WTC11 (cell line): Measurements from ENCODE around the gene CENPL. TPM values are rescaled to one million over a fixed set of nuclear protein-coding genes. Genes with fewer than 3 reads are reported as not detected.

Source experiments
- ATAC-seq: fragments of 200-7000 bp; cut with Tn5 transposase; 2 replicates; pipeline ENCODE4 v1.10.0; 2021; ENCODE audit warnings: mild to moderate bottlenecking, moderate library complexity
- CTCF ChIA-PET: fragments of 300-600 bp; sonication (Branson Sonifier 250); formaldehyde crosslinking; loops from one replicate; lab custom pipeline; 2021; ENCODE audit warnings: antibody characterized with exemption; lab: Charles Lee
- POLR2A ChIA-PET: fragments of 350-600 bp; sonication (Branson Sonifier 250); formaldehyde crosslinking; loops from one replicate; lab custom pipeline; 2021; ENCODE audit warnings: antibody characterized with exemption; lab: Charles Lee
- DNase-seq: peaks from one replicate; pipeline ENCODE4 v3.0.0; 2021; ENCODE audit warnings: low spot score
- H3K27ac Mint-ChIP-seq: 2 replicates; pipeline ENCODE4 v1.8.0; 2021; ENCODE audit warnings: mixed read lengths
- H3K27me3 Mint-ChIP-seq: 2 replicates; pipeline ENCODE4 v1.8.0; 2021; ENCODE audit warnings: low read depth, mild to moderate bottlenecking, moderate library complexity, mixed read lengths
- H3K36me3 Mint-ChIP-seq: 2 replicates; pipeline ENCODE4 v1.8.0; 2021; ENCODE audit warnings: mixed read lengths
- H3K4me1 Mint-ChIP-seq: 2 replicates; pipeline ENCODE4 v1.8.0; 2022; ENCODE audit warnings: mixed read lengths
- H3K4me3 Mint-ChIP-seq: 2 replicates; pipeline ENCODE4 v1.8.0; 2021; ENCODE audit warnings: mild to moderate bottlenecking, moderate library complexity, mixed read lengths
- H3K9me3 Mint-ChIP-seq: 2 replicates; pipeline ENCODE4 v1.8.0; 2021; ENCODE audit warnings: mixed read lengths
- E2F1 ChIP-seq: sonication (generic); formaldehyde crosslinking; IDR thresholded peaks from 2 replicates; pipeline ENCODE4 v1.8.0; 2022; ENCODE audit warnings: mild to moderate bottlenecking, missing genetic modification reagents
- E2F5 ChIP-seq: sonication (generic); formaldehyde crosslinking; IDR thresholded peaks from 2 replicates; pipeline ENCODE4 v1.8.1; 2022; ENCODE audit warnings: mild to moderate bottlenecking, moderate library complexity, missing genetic modification reagents
- ESRRA ChIP-seq: sonication (generic); formaldehyde crosslinking; IDR thresholded peaks from 2 replicates; pipeline ENCODE4 v1.8.1; 2022; ENCODE audit warnings: mild to moderate bottlenecking, missing genetic modification reagents, borderline replicate concordance
- IRF2 ChIP-seq: sonication (generic); formaldehyde crosslinking; IDR thresholded peaks from 2 replicates; pipeline ENCODE4 v1.8.0; 2022; ENCODE audit warnings: low read depth, missing genetic modification reagents, borderline replicate concordance
- RELA ChIP-seq: sonication (generic); formaldehyde crosslinking; IDR thresholded peaks from 2 replicates; pipeline ENCODE4 v1.8.1; 2022; ENCODE audit warnings: missing genetic modification reagents, mild to moderate bottlenecking, borderline replicate concordance
- SMAD4 ChIP-seq: sonication (generic); formaldehyde crosslinking; IDR thresholded peaks from 2 replicates; pipeline ENCODE4 v1.8.0; 2022; ENCODE audit warnings: mild to moderate bottlenecking, missing genetic modification reagents
- TP53 ChIP-seq: sonication (generic); formaldehyde crosslinking; IDR thresholded peaks from 2 replicates; pipeline ENCODE4 v1.8.1; 2023; ENCODE audit warnings: mild to moderate bottlenecking, missing genetic modification reagents
- USF1 ChIP-seq: sonication (generic); formaldehyde crosslinking; IDR thresholded peaks from 2 replicates; pipeline ENCODE4 v1.8.0; 2022; ENCODE audit warnings: mild to moderate bottlenecking, missing genetic modification reagents
- USF2 ChIP-seq: sonication (generic); formaldehyde crosslinking; IDR thresholded peaks from 2 replicates; pipeline ENCODE4 v1.8.1; 2023; ENCODE audit warnings: mild to moderate bottlenecking, missing genetic modification reagents, moderate library complexity
- ZBTB21 ChIP-seq: sonication (generic); formaldehyde crosslinking; IDR thresholded peaks from 2 replicates; pipeline ENCODE4 v1.8.1; 2023; ENCODE audit warnings: mild to moderate bottlenecking, missing genetic modification reagents, borderline replicate concordance
- ZMAT4 ChIP-seq: fragments of 250-450 bp; sonication (Bioruptor Pico); IDR thresholded peaks from 2 replicates; pipeline ENCODE4 v1.9.0; 2021; ENCODE audit warnings: mild to moderate bottlenecking
- ZNF263 ChIP-seq: sonication (generic); formaldehyde crosslinking; IDR thresholded peaks from 2 replicates; pipeline ENCODE4 v1.8.1; 2022; ENCODE audit warnings: low read depth, mild to moderate bottlenecking, moderate library complexity, missing genetic modification reagents
- ZNF281 ChIP-seq: sonication (generic); formaldehyde crosslinking; IDR thresholded peaks from 2 replicates; pipeline ENCODE4 v1.8.0; 2023; ENCODE audit warnings: mild to moderate bottlenecking, missing genetic modification reagents
- ZNF396 ChIP-seq: fragments of 250-450 bp; sonication (Bioruptor Pico); IDR thresholded peaks from 2 replicates; pipeline ENCODE4 v1.8.0; 2021; ENCODE audit warnings: mild to moderate bottlenecking, moderate library complexity, borderline replicate concordance
- ZNF416 ChIP-seq: fragments of 250-450 bp; sonication (Bioruptor Pico); IDR thresholded peaks from 2 replicates; pipeline ENCODE4 v1.9.0; 2021; ENCODE audit warnings: mild to moderate bottlenecking, inconsistent platforms
- ZNF423 ChIP-seq: fragments of 250-450 bp; sonication (Bioruptor Pico); IDR thresholded peaks from 2 replicates; pipeline ENCODE4 v2.1.2; 2022; ENCODE audit warnings: mild to moderate bottlenecking, moderate library complexity
- total RNA-seq: library from RNA; stranded (reverse); gene quantifications from 3 replicates; pipeline ENCODE4 v1.2.3, GENCODE V29; 2021
- TF ChIP-seq, protein P1 (sequence below): sonication (generic); formaldehyde crosslinking; IDR thresholded peaks from 2 replicates; pipeline ENCODE4 v1.8.1; 2022; ENCODE audit warnings: mild to moderate bottlenecking, missing genetic modification reagents, moderate library complexity, borderline replicate concordance
- TF ChIP-seq, protein P2 (sequence below): sonication (generic); formaldehyde crosslinking; IDR thresholded peaks from 2 replicates; pipeline ENCODE4 v1.8.1; 2022; ENCODE audit warnings: low read depth, missing genetic modification reagents, borderline replicate concordance
- TF ChIP-seq, protein P3 (sequence below): sonication (generic); formaldehyde crosslinking; IDR thresholded peaks from 2 replicates; pipeline ENCODE4 v1.8.0; 2023; ENCODE audit warnings: missing genetic modification reagents
- TF ChIP-seq, protein P4 (sequence below): sonication (generic); formaldehyde crosslinking; IDR thresholded peaks from 2 replicates; pipeline ENCODE4 v1.8.1; 2022; ENCODE audit warnings: missing genetic modification reagents, borderline replicate concordance

CENPL gene
- total RNA-seq, 1 experiment from 2014 or later, result 20.1 TPM

DNA sequence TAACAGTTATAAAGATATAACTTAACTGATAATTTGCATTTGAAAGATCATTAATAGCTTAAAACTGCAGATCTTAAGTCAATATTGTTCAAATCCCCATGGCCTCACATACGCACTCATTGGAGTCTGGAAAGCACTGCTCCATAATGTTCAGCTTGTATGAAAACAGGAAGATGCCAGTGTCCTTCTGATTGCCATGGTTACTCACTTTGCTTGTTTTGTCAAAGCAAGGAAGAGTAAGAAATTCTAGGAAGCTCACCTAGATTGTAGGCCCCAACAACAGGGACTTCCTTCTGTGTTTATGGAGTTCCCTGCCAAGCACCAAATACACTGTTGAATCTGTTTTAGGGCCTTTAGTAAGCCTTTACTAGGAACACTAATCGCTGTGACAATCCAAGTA is 32.2 kb upstream of the CENPL start:
- Mint-ChIP-seq H3K27me3 (no peaks in the 10 kb centered on the region), H3K4me3 (no peak overlapping the region), H3K27ac (no peak overlapping the region), H3K36me3 (peaks cover 46% of the 10 kb centered on the region), H3K4me1 (peaks cover 16% of the 10 kb centered on the region), H3K9me3 (no peaks in the 10 kb centered on the region)
- ATAC-seq (no peak), DNase-seq (no peak)
- ChIA-PET CTCF (no interaction called here), POLR2A (interaction anchor here (1.1 to 1.5 kb wide), 2 partner anchors 12 to 33 kb away, joined by 5 read pairs; no protein-coding TSS in a partner anchor)
- TF ChIP-seq, protein P1, sequence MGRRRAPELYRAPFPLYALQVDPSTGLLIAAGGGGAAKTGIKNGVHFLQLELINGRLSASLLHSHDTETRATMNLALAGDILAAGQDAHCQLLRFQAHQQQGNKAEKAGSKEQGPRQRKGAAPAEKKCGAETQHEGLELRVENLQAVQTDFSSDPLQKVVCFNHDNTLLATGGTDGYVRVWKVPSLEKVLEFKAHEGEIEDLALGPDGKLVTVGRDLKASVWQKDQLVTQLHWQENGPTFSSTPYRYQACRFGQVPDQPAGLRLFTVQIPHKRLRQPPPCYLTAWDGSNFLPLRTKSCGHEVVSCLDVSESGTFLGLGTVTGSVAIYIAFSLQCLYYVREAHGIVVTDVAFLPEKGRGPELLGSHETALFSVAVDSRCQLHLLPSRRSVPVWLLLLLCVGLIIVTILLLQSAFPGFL (CRISPR knock-in tag), result no peak
- TF ChIP-seq USF1 (CRISPR knock-in tag) (no peak), ZNF263 (CRISPR knock-in tag) (no peak), ZNF416 (CRISPR knock-in tag) (no peak), ESRRA (CRISPR knock-in tag) (no peak), E2F5 (CRISPR knock-in tag) (no peak), ZNF423 (CRISPR knock-in tag) (no peak), ZNF396 (CRISPR knock-in tag) (no peak), USF2 (CRISPR knock-in tag) (no peak), ZMAT4 (no peak), RELA (no peak), ZNF281 (no peak), IRF2 (CRISPR knock-in tag) (no peak), E2F1 (no peak), TP53 (CRISPR knock-in tag) (no peak), SMAD4 (CRISPR knock-in tag) (no peak), ZBTB21 (no peak)
- TF ChIP-seq, protein P2, sequence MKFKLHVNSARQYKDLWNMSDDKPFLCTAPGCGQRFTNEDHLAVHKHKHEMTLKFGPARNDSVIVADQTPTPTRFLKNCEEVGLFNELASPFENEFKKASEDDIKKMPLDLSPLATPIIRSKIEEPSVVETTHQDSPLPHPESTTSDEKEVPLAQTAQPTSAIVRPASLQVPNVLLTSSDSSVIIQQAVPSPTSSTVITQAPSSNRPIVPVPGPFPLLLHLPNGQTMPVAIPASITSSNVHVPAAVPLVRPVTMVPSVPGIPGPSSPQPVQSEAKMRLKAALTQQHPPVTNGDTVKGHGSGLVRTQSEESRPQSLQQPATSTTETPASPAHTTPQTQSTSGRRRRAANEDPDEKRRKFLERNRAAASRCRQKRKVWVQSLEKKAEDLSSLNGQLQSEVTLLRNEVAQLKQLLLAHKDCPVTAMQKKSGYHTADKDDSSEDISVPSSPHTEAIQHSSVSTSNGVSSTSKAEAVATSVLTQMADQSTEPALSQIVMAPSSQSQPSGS, result no peak
- TF ChIP-seq, protein P3, sequence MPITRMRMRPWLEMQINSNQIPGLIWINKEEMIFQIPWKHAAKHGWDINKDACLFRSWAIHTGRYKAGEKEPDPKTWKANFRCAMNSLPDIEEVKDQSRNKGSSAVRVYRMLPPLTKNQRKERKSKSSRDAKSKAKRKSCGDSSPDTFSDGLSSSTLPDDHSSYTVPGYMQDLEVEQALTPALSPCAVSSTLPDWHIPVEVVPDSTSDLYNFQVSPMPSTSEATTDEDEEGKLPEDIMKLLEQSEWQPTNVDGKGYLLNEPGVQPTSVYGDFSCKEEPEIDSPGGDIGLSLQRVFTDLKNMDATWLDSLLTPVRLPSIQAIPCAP (CRISPR knock-in tag), result no peak
- TF ChIP-seq, protein P4, sequence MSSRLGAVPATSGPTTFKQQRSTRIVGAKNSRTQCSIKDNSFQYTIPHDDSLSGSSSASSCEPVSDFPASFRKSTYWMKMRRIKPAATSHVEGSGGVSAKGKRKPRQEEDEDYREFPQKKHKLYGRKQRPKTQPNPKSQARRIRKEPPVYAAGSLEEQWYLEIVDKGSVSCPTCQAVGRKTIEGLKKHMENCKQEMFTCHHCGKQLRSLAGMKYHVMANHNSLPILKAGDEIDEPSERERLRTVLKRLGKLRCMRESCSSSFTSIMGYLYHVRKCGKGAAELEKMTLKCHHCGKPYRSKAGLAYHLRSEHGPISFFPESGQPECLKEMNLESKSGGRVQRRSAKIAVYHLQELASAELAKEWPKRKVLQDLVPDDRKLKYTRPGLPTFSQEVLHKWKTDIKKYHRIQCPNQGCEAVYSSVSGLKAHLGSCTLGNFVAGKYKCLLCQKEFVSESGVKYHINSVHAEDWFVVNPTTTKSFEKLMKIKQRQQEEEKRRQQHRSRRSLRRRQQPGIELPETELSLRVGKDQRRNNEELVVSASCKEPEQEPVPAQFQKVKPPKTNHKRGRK (CRISPR knock-in tag), result no peak
